Ecto neural progenitor cell (in vitro differentiated cells): ENCODE results near the gene PRKCQ.
A peak's percentile ranks its signal among the peaks of the same experiment; 100 is the strongest.
"Not testable (repeated sequence)": the region's sequence is repeated elsewhere in the genome, so short reads cannot be mapped to it uniquely, and the experiment has no call there.

Experiments
- DNase-seq: peaks from one replicate; pipeline ENCODE4 v3.0.0-alpha.2; 2018; ENCODE audit warnings: low spot score

The PRKCQ gene

DNA sequence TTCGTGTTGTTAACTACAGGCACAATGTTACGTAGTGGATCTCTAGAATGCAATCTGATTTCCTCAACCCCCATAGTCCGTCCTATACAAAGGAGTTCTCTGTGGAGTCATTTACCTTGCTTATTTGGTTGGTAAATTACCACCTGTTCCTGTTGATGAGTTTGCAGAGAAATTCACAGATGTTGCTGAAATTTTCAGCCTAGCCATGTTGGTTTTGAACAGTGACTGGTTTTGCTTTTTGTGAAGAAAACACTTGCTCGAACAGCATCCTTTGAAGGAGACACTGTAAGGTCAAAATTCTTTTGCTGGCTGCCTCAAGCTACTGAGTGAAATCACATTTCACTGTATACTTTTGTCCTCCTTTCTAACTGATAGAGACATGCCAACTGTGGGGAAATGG is 15.4 kb upstream of the PRKCQ start:
- DNase-seq = no peak

- DNase-seq = no peak
Measured at GRCh38 chr10:6593241-6593671, 13.2 kb upstream of the PRKCQ start.

DNA sequence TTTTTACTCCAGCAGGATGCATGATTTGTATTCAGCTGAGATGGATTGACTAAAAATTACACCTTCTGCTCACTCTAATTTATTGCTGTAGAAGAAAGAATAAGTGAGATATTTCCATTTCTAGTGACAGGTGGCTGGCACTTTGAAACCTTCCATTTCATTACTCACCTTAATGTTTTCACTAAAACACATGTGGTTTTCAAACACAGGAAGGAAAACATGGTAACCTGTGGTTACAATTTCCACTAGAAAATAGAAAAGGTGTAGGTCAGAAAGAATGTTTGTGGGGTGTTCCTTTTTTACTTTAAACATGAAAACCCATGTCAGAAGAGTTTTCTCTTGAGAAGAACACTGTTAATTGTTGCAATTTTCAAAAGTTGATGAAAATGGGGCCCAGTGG is 12.0 kb upstream of the PRKCQ start:
- DNase-seq = no peak

GRCh38 chr10:6591668-6592067 is 11.6 kb upstream of the PRKCQ start:
- no peak for DNase-seq

DNA sequence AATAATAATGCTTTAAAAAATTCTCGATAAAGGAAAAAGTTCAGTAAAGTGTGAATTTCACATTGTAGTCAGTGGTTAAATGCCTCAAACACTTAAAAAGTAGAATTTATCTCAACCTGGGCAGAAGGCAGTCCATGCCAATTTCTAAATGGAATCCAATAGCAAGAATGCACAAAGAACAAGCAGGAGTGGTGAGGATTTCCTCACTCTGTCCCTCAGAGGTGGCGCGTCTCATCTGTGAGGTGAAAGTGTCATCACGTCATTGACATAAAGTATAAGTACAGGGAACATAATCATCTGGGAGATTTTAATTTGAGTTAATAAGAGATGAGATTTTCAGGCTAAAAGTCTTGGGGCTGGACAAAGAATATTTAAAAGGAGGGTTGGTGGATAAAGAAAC is 10.0 kb upstream of the PRKCQ start:
- no peak for DNase-seq

GRCh38 chr10:6589287-6590094 is 9.4 kb upstream of the PRKCQ start:
- no peak for DNase-seq

DNA sequence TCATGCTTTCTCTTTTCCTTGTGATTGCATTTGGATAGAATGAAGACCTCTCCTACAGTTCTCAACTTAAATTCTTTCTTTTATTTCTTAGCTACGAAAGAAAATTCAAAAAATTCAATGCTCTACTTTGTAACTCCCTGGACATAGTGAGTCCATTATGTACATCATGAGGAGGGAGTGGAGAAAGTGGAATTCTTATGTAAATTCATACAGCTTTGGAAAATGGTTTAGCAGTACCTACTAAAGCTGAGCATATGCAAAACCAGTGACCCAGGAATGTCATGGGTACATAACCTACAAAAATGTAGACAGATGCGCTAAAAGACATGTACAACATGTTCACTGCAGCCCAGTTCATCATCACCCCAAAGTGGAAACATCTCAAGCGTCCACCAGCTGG is 8.8 kb upstream of the PRKCQ start:
- no peak for DNase-seq

- DNase-seq = no peak
Measured at GRCh38 chr10:6588082-6588481, 8.0 kb upstream of the PRKCQ start.

DNA sequence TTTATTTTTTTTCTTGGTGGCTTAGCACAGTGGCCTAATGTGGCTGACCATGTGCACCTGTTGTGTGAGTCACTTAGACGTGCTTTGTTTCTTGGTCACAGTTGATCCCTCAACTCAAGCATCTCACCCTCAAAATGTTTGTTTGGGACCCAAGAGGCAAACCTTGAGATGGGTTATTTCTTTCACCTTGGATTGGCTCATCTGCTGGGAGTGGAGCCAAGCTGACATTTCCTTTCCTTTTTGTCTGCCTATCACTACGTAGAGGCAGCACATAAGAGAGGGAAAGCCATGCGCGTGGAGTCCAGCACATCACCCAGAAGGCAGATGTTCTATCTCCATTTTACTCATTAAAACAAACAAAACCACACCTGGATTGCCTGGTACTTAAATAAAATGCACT is 6.4 kb upstream of the PRKCQ start:
- no peak for DNase-seq

- DNase-seq = no peak
Measured at GRCh38 chr10:6583447-6583846, 3.4 kb upstream of the PRKCQ start.

DNA sequence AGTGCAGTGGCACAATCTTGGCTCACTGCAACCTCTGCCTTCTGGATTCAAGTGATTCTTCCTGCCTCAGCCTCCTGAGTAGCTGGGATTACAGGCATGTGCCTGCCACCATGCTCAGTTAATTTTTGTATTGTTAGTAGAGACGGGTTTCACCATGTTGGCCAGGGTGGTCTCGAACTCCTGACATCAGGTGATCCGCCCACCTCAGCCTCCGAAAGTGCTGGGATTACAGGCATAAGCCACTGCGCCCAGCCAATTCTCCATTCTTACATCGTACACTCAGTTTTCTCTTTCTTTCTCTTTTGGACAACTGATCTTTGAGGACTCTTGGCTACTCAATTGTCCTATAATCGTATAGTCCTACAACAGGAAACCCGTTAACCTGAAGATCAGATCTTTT is 2.8 kb upstream of the PRKCQ start:
- DNase-seq = not testable (repeated sequence)

DNA sequence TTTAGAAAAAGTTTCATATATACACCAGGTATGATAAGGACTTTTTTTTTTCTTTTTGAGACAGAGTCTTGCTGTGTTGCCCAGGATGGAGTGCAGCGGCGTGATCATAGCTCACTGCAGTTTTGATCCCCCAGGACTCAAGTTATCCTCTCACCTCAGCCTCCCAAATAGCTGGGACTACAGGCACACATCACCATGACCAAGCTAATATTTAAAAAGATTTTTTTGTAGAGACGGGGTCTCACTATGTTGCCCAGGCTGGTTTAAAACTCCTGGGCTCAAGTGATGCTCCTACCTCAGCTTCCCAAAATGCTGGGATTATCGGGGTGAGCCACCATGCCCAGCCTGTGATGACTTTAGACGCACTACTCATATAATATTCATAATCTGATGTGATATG is 2.2 kb upstream of the PRKCQ start:
- DNase-seq = no peak

DNA sequence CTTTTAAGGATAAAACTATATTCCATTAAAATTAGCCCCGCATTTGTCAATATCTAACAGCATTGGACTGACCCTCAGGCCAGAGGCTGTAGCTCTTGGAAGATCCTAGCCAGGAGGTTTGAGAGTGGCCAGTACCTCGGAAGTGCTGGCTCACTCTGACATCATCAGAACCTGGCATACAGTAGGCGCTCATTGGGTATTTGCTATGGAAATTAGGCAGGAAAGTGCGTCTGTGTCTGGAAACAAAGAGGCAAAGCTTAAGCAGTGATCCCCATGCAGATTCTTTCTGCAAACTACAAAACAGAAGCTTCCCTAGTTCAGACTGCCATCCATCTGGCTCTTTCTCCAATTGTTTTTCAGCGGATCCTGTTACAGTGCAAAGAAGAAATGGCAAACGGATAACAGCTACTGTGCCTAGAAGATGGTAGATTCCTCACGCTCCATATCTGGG is 1.7 kb upstream of the PRKCQ start:
- no peak for DNase-seq

DNA sequence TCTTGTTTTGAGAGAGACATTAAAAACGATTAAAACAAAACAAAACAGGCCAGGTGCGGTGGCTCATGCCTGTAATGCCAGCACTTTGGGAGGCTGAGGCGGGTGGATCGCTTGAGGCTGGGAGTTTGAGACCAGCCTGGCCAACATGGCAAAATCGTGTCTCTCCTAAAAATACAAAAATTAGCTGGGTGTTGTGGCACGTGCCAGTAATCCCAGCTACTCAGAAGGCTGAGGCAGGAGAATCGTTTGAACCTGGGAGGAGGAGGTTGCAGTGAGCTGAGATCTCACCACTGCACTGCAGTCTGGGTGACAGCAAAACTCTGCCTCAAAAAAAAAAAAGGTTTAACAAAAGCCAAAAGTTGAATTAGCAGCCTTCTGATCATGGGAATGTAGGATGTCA is 1.1 kb upstream of the PRKCQ start:
- DNase-seq = not testable (repeated sequence)

DNA sequence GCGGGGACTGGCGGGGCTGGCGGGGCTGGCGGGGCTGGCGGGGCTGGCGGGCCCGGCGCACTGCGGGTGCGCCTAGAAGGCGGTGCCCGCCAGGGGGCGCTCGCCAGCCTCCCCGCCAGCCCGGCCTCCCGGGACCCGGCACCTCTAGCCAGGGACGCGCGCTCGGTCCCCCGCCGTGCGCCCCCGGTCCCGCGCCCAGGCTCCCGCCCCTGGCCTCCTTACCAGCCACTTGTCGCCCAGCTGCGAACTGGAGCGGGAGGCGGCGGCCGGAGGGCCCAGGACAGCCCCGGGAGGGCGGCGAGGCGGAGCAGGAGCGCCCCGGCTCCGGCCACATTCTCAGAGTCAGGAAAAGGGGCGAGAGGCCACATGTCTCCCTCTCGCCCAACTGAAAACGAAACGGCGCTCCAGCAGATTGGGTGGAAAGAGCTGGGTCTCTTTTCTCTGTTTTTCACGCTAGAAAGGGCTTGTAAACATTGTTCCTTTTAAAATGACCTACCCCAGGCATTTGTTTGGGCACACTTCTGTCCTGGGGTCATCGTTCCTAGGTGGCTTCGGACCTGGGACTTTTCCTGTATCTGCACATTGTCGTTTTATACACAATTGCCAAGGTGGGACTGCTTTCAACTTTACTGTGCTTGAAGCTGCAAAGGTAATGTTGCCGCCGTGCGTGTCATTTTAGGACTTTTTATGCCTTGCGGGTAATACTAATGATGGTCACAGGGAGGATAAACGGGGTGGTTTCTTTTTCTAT is 378 bp upstream of the PRKCQ start:
- DNase-seq = peak; percentile 91

DNA sequence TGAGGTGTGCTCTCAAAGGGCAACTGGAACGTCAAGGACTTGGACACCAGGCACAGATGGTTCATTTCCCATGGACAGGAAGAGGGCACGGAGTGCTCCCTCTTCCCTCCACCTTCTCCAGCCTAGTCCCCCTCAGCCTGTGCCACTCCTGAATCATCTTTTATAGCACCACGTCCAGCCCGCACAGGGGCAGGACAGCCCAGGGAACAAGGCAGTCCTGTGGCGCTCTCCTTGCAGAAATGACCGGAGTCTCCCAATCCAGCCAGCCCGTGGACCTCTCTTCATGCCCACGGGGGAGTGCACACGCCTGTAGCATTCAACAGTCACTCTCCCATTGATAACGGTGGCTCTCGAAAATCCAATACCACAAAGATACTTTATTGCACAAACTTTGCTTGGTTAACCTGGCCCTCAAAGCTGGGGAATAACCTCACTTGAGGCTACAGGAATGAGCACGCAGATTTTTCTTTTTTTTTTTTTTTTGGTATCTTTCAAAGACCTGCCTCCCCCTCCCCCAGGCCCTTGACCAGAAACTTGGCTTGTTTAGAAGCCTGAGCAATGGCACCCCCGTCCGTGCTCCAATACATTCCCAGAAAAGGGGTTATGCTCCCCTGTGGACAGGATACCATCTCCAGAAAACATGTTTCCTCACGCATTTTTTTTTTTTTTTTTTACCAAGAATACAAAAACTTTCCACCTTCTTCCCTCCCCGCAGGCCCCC is 733 bp downstream of the PRKCQ start:
- DNase-seq = no peak

GRCh38 chr10:6578795-6579182 is 1.3 kb downstream of the PRKCQ start:
- no peak for DNase-seq

GRCh38 chr10:6578251-6578771 is 1.8 kb downstream of the PRKCQ start:
- DNase-seq = no peak

DNA sequence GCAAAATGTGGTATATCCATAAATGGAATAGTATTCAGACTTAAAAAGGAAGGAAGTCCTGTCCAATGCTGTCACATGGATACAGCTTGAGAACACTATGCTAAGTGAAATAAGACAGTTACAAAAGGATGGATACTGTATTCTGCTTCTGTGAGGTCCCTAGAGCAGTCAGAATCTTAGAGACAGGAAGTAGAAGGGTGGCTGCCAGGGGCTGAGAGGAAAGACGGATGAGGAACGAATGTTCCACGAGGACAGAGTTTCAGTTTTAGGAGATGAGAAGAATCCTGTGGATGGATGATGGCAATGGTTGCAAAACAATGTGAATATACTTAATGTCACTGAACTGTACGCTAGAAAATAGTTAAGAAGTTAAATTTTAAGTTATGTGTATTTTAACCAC is 3.8 kb downstream of the PRKCQ start:
- no peak for DNase-seq

GRCh38 chr10:6574664-6575176 is 5.4 kb downstream of the PRKCQ start:
- no peak for DNase-seq

DNA sequence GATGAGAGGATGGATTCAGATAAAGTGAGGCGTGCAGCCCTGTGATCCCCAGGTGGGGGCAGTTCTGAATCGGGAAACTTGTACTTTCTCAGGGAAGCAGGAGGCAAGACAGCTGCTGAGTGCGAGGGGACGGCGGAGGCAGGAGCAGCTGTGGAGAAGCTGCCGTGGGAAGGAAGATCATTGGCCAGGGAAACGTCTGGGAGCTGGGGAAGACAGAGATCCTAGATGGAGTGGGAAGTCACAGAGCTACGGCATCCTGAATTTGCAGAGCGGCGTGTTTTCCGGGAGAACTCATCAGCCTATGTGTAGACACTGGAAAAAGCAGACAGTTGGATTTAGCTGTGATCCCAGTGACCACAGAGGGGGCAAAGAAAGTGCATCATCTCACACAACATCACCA is 9.2 kb downstream of the PRKCQ start:
- DNase-seq = no peak

DNA sequence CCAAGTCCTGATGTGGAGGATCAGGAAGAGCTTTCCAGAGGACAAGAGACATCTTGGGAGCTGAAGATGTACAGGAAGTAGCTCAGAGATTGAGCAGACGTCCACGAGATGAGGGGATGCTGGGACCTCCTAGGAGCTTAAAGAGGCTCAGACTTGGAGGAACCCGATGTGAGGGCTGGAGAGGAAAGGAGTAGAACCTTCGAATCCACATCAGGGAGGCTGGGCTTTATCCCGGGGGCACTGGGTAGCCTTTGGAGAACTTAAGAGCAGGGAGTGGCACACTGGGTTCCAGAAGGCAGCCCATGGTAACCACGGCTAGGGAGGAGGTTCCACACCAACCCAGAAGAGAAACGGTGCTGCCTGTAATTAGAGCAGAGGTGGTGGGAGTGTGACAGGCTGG is 10.8 kb downstream of the PRKCQ start:
- no peak for DNase-seq
